ENCODE data around the gene WWOX.

WWOX gene

DNA sequence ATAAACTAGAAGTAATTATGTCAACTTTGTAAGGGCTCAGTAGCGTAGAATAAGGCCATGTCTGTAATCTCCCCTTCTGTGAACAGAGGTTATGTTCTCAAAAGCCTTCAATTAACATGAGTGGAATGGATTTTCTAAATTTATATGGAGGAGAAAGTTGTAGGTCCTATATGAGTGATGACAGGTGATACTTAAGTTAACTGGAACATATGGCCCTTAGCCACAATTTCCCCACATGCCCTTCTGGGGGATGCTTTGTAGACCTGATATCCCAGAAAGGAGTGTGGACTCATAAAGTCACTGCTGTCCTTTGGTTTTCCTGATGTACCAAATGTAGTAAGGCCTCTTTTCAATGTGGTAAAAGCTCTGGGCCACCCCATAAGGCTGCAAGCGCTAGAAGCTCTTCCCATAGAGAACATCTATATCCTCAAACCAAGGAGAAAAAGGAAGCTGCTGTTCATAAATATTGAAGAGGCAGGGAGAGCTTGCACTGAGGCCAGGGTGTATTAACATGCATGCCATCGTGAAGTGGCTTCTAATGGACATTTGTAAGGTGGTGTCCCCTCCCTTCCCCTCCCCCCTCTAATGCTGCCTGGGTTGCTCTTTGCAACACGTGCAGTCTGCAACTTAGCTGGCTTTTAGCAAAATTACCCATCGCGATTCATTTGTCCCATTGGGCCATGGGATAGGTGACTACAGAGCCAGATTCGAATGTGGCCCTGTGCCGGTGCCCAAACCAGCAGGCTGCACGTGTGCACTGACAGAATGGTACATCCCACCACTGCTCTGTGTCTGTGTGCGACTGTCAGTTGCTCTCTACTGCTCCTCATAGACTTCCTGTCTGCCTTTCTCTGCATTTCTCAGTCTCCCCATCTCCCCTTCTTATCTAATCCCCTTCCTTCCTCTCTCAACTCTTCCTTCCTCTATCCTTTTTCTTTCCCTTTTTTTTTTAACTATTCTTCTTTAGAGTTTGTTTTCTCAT is 269.0 kb downstream of the WWOX start:
- Histone ChIP-seq H3K27ac (ENCODE audit: low read length) (no peak overlapping the region), H3K9me3 (replicated peaks; ENCODE audit: insufficient read depth, low read length) (no peaks in the 10 kb centered on the region), H3K9ac (ENCODE audit: low read length) (no peak overlapping the region), H3K4me1 (ENCODE audit: low read length) (no peaks in the 10 kb centered on the region), H2AFZ (ENCODE audit: low read length) (no peak overlapping the region), H4K20me1 (ENCODE audit: insufficient read depth, low read length) (no peaks in the 10 kb centered on the region), H3K36me3 (replicated peaks; ENCODE audit: insufficient read depth, low read length) (no peaks in the 10 kb centered on the region), H3K4me3 (ENCODE audit: low read length) (no peak overlapping the region), H3K9me2 (replicated peaks; ENCODE audit: insufficient read depth, low read length) (no peaks in the 10 kb centered on the region), H3K27me3 (replicated peaks; ENCODE audit: insufficient read depth, low read length) (no peaks in the 10 kb centered on the region), H3F3A (ENCODE audit: insufficient read depth, low read length) (no peaks in the 10 kb centered on the region), H3K4me2 (ENCODE audit: low read depth, low read length) (no peak overlapping the region), H3K79me2 (ENCODE audit: low read length) (no peaks in the 10 kb centered on the region)
- no peak for TF ChIP-seq EZH2phosphoT487 (IDR thresholded peaks at IDR 0.05; ENCODE audit: low read length)
- TF ChIP-seq, protein P1, sequence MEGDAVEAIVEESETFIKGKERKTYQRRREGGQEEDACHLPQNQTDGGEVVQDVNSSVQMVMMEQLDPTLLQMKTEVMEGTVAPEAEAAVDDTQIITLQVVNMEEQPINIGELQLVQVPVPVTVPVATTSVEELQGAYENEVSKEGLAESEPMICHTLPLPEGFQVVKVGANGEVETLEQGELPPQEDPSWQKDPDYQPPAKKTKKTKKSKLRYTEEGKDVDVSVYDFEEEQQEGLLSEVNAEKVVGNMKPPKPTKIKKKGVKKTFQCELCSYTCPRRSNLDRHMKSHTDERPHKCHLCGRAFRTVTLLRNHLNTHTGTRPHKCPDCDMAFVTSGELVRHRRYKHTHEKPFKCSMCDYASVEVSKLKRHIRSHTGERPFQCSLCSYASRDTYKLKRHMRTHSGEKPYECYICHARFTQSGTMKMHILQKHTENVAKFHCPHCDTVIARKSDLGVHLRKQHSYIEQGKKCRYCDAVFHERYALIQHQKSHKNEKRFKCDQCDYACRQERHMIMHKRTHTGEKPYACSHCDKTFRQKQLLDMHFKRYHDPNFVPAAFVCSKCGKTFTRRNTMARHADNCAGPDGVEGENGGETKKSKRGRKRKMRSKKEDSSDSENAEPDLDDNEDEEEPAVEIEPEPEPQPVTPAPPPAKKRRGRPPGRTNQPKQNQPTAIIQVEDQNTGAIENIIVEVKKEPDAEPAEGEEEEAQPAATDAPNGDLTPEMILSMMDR (IDR thresholded peaks at IDR 0.05; ENCODE audit: low read length): no peak
- TF ChIP-seq EZH2 (optimal IDR thresholded peaks at IDR 0.05; ENCODE audit: low read depth, low read length): no peak
- DNase-seq: no peak

DNA sequence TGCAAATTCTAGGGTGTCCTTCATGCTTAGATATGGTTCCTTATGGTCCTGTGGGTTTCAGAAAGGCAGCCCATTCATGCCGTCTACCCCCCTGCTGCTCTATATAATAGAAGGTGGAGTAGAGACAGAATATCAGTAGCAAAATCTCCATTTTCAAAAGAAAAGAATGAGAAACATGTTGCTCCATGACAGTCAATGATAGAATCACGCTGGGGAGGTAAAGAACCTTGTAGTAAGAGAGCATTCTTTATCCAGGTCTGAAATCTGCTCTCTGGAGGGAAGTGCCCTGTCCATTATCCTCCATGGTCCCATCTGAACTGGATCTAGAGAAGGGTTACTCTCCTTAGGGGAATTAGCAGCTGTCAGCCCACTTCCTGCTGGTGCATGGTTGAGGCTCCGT is 272.8 kb downstream of the WWOX start:
- no peak overlapping the region for H3K27ac ChIP-seq (ENCODE audit: low read length)
- no peaks in the 10 kb centered on the region for H4K20me1 ChIP-seq (ENCODE audit: insufficient read depth, low read length)
- DNase-seq: no peak
- H3F3A ChIP-seq (ENCODE audit: insufficient read depth, low read length): no peaks in the 10 kb centered on the region
- no peaks in the 10 kb centered on the region for H3K79me2 ChIP-seq (ENCODE audit: low read length)
- H2AFZ ChIP-seq (ENCODE audit: low read length): no peak overlapping the region
- H3K27me3 ChIP-seq (replicated peaks; ENCODE audit: insufficient read depth, low read length): no peaks in the 10 kb centered on the region
- no peak overlapping the region for H3K4me3 ChIP-seq (ENCODE audit: low read length)
- H3K9me2 ChIP-seq (replicated peaks; ENCODE audit: insufficient read depth, low read length): no peaks in the 10 kb centered on the region
- no peaks in the 10 kb centered on the region for H3K9me3 ChIP-seq (replicated peaks; ENCODE audit: insufficient read depth, low read length)
- TF ChIP-seq EZH2 (optimal IDR thresholded peaks at IDR 0.05; ENCODE audit: low read depth, low read length) (no peak), EZH2phosphoT487 (IDR thresholded peaks at IDR 0.05; ENCODE audit: low read length) (no peak)
- TF ChIP-seq, protein P1 (IDR thresholded peaks at IDR 0.05; ENCODE audit: low read length): no peak
- no peak overlapping the region for H3K9ac ChIP-seq (ENCODE audit: low read length)
- H3K36me3 ChIP-seq (replicated peaks; ENCODE audit: insufficient read depth, low read length): no peaks in the 10 kb centered on the region
- no peak overlapping the region for H3K4me2 ChIP-seq (ENCODE audit: low read depth, low read length)
- H3K4me1 ChIP-seq (ENCODE audit: low read length): no peaks in the 10 kb centered on the region

DNA sequence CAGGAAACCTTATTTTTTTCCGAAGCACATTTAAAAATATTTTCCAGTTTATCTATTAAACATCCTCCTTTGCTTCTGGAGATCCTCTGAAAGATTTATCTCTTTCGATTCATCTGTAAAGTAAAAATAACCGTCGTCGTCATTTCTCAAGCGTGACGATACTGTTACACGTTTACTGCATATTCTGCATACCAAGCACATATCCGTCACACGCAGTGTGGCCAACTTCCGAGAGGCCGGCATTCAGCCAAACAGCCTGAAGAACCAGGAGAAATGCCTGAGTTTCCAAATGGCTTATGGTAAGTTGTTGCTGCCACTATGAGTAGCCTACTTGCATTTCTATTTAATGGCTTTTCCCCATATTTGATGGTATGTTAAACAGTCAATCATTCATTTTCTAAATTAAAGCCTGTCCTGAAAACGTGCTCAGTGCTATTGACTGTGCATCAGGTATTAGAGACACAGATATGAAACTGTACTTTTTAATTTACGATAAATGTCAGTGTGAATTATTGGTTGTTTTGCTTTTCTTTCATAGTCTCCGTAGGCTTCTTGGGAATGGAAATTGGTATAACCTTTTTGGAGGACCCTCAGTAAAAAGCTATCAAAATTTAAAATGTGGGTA is 275.7 kb downstream of the WWOX start:
- Histone ChIP-seq H3K36me3 (replicated peaks; ENCODE audit: insufficient read depth, low read length) (no peaks in the 10 kb centered on the region), H2AFZ (ENCODE audit: low read length) (no peak overlapping the region), H3K4me1 (ENCODE audit: low read length) (no peaks in the 10 kb centered on the region), H3K9me3 (replicated peaks; ENCODE audit: insufficient read depth, low read length) (no peaks in the 10 kb centered on the region), H4K20me1 (ENCODE audit: insufficient read depth, low read length) (no peaks in the 10 kb centered on the region), H3F3A (ENCODE audit: insufficient read depth, low read length) (no peaks in the 10 kb centered on the region), H3K27me3 (replicated peaks; ENCODE audit: insufficient read depth, low read length) (no peaks in the 10 kb centered on the region), H3K9ac (ENCODE audit: low read length) (no peak overlapping the region), H3K79me2 (ENCODE audit: low read length) (no peaks in the 10 kb centered on the region), H3K4me3 (ENCODE audit: low read length) (no peak overlapping the region), H3K27ac (ENCODE audit: low read length) (no peak overlapping the region), H3K4me2 (ENCODE audit: low read depth, low read length) (no peak overlapping the region), H3K9me2 (replicated peaks; ENCODE audit: insufficient read depth, low read length) (no peaks in the 10 kb centered on the region)
- DNase-seq: no peak
- TF ChIP-seq EZH2 (optimal IDR thresholded peaks at IDR 0.05; ENCODE audit: low read depth, low read length) (no peak), EZH2phosphoT487 (IDR thresholded peaks at IDR 0.05; ENCODE audit: low read length) (no peak)
- TF ChIP-seq, protein P1 (IDR thresholded peaks at IDR 0.05; ENCODE audit: low read length): no peak

All from MM.1S (cell line).